Stimulated activated CD4-positive, alpha-beta T cell treated with anti-CD3 and anti-CD28 coated beads, TNF-alpha, amount 100 ng/mL, for 4 hours (primary cell): ENCODE results near the gene CYTH3.
"Not testable (repeated sequence)": the region's sequence is repeated elsewhere in the genome, so short reads cannot be mapped to it uniquely, and the experiment has no call there.

Experiments used
- DNase-seq, 3 experiments: peaks; one replicate each; pipeline ENCODE4 v3.0.0-alpha.2; 2020; ENCODE audit warnings: low read depth in 3 of 3

The CYTH3 gene

GRCh38 chr7:6232534-6232933, 39.9 kb downstream of the CYTH3 start:
- DNase-seq = no peak

GRCh38 chr7:6232116-6232515, 40.3 kb downstream of the CYTH3 start:
- DNase-seq = no peak

- DNase-seq = no peak
Measured at GRCh38 chr7:6231184-6231583, 41.2 kb downstream of the CYTH3 start.

DNA sequence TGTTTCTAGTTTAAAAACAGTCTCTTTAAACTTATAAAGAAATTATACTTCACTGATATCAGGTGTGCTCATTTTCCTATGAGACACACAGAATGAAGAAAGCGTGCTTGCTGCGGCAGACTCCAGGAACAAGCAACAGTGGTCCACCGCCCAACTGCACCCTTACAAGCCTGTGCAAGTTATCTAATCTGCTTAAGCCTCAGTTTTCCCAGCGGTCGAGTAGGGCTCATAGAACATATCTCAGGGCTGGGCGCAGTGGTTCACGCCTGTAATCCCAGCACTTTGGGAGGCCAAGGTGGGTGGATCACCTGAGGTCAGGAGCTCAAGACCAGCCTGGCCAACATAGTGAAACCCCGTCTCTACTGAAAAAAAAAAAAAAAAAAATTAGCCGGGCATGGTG, 43.1 kb downstream of the CYTH3 start:
- not testable (repeated sequence) for DNase-seq

DNA sequence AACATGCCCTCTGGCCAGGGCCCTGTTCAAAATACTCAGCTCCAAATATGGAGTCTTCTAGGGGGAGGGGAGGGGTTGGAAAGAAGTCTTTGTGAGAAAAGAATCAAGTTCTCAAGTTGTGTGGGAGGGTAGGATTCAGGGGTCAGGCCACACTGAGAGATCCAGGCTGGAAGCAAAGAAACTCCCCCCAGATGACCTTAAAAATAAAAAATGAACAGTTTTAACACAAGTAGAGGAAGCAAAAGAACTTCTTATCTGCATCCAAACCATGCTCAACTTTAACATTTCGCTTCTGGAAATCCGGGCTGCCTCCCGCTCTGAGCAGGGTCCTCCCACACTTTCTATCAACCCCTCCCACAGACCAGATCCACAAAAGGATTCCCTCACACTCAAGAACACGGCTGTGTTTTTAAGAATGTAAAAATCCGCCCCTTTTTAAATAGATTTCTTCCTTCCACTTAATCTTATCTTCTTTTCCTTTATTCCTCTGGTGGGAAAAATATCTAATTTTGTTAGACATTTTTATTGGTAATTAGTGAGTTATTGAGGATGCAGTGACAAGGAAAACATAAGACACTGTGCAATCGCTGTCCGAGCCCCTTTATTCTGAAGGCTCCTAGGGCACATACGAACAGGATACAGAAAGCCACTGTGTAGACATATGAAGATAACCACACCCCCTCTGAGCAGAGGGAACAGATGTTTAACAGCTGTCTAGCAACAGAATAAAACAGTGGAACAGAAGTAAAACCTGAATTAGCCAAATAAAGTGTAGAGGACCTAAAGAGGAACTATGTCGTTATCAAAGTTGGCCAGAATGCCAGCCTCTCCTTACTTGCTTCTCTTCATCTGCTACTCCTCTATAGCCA, 43.8 kb downstream of the CYTH3 start:
- DNase-seq = no peak

DNA sequence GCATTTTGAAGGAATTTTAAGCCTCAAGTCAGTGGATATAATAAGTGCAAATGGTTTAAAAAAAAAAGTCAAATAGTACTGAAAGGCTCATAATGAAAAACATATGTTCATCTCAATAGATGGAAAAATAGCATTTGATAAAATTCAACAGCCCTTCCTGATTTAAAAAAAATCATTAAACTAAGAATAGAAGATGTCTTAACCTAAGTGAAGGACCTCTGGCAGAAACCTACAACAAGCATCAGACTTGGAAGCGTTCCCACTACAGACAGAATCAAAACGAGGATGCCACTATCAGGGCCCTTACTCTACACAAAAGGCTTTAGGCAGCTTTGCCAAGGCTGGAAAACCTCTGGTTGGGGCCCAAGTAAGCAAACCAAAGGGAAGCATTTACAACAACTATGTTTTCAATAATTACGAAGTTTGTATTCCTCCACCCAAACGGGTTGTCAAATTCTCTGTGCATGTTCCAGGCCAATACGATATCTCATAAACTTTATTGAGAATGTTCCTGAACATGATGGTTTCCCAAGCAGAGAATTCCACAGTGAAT, 45.1 kb downstream of the CYTH3 start:
- no peak for DNase-seq

- no peak for DNase-seq
Measured at GRCh38 chr7:6226194-6226799, 46.1 kb downstream of the CYTH3 start.

DNA sequence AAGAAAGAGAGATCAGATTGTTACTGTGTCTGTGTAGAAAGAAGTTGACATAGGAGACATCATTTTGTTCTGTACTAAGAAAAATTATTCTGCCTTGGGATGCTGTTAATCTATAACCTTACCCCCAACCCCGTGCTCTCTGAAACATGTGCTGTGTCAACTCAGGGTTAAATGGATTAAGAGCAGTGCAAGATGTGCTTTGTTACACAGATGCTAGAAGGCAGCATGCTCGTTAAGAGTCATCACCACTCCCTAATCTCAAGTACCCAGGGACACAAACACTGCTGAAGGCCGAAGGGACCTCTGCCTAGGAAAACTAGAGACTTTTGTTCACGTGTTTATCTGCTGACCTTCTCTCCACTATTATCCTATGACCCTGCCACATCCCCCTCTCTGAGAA, 49.0 kb downstream of the CYTH3 start:
- not testable (repeated sequence) for DNase-seq

DNA sequence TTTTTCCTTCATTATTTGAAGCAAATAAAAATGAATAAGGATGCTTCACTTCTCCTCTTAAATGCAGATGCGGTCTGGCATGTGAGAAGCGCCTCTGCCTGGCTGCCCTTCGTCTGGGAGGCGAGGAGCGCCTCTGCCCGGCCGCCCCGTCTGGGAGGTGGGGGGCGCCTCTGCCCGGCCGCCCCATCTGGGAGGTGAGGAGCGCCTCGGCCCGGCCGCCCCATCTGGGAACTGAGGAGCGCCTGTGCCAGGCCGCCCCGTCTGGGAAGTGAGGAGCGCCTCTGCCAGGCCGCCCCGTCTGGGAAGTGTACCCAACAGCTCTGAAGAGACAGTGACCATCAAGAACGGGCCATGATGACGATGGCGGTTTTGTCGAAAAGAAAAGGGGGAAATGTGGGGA, 49.4 kb downstream of the CYTH3 start:
- not testable (repeated sequence) for DNase-seq

- DNase-seq = peak in 1 of 3 experiments; percentile 15
Measured at GRCh38 chr7:6221340-6222319, 50.8 kb downstream of the CYTH3 start.

GRCh38 chr7:6218329-6218728, 54.1 kb downstream of the CYTH3 start:
- DNase-seq = no peak

- no peak for DNase-seq
Measured at GRCh38 chr7:6212008-6212407, 60.4 kb downstream of the CYTH3 start.

GRCh38 chr7:6210621-6211372, 61.6 kb downstream of the CYTH3 start:
- no peak for DNase-seq

DNA sequence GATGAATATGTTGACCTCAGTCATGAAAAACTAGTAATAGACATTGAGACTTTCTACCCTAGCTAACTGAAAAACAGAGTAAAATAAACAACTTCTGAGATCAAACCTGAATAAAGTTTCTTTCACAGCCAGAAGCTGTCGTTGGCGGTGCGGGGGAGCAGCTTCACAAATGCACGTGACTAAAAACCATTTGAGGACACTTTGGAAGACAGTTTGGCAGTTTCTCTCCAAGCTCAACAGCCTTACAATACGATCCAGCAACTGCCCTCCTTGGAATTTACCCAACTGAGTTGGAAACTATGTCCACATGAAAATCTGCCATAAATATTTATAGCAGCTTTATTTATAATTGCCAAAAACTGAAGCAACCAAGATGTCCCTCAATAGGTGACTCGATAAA, 63.1 kb downstream of the CYTH3 start:
- DNase-seq = no peak

GRCh38 chr7:6208573-6209328, 63.7 kb downstream of the CYTH3 start:
- no peak for DNase-seq

- no peak for DNase-seq
Measured at GRCh38 chr7:6205971-6206660, 66.3 kb downstream of the CYTH3 start.

- no peak for DNase-seq
Measured at GRCh38 chr7:6203381-6203780, 69.0 kb downstream of the CYTH3 start.

DNA sequence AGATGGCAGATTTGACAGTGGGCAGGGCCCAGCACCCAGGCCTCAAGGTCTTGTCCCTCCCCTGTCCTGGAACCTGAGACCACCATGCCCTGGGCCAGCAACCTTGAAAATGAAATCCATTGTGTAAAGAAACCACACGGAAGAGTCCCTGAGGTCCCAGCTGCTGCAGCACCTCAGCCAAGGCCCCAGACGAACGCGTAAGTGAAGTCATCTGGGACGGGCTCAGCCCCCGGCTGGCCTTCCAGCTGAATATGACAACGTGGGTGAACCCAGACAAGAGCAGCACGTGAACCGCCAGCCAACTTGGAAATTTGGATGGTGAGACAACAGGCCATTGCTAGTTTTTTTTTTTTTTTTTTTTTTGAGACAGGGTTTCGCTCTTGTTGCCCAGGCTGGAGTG, 70.3 kb downstream of the CYTH3 start:
- no peak for DNase-seq

- no peak for DNase-seq
Measured at GRCh38 chr7:6200971-6201370, 71.5 kb downstream of the CYTH3 start.
